Upper lobe of left lung (tissue), 4 donors: ENCODE results near the gene HTR6.

Experiments used
- CTCF ChIP-seq, 6 experiments: fragments of 450-650 bp in 4 of 6; fragments of 200-600 bp in 2 of 6; sonication (generic) in 2 of 6; IDR thresholded peaks; one replicate each; pipeline ENCODE4 v1.5.1; 2016 to 2019; ENCODE audit warnings: antibody characterized with exemption in 6 of 6
- POLR2A ChIP-seq, 4 donors: fragments of 450-650 bp; IDR thresholded peaks; one replicate each; pipeline ENCODE4 v1.5.1; 2016 to 2017; ENCODE audit warnings: antibody characterized with exemption in 4 of 4, mild to moderate bottlenecking in 2 of 4

- no peak for TF ChIP-seq CTCF (IDR thresholded peaks at IDR 0.05)
- TF ChIP-seq POLR2A (IDR thresholded peaks at IDR 0.05) = no peak
These were observed 20.0 kb downstream of the HTR6 start for GRCh38 chr1:19684677-19685076.
